Tibial nerve (tissue), 3 donors: Measurements from ENCODE around the gene PEX11B.

Experiments used
- CTCF ChIP-seq, 5 experiments: fragments of 200-600 bp in 3 of 5; fragments of 450-650 bp in 2 of 5; sonication (generic) in 3 of 5; IDR thresholded peaks; one replicate each; pipeline ENCODE4 v1.5.1; 2016 to 2019; ENCODE audit warnings: antibody characterized with exemption in 5 of 5, mild to moderate bottlenecking in 3 of 5, moderate library complexity in 2 of 5
- POLR2A ChIP-seq, 2 donors: fragments of 450-650 bp; IDR thresholded peaks; one replicate each; pipeline ENCODE4 v1.6.1; 2017; ENCODE audit warnings: antibody characterized with exemption in 2 of 2, mild to moderate bottlenecking in 2 of 2, moderate library complexity in 2 of 2

- TF ChIP-seq CTCF (IDR thresholded peaks at IDR 0.05) (no peak), POLR2A (IDR thresholded peaks at IDR 0.05) (no peak)
Measured at GRCh38 chr1:145935708-145936107, 17.2 kb upstream of the PEX11B start.
